Upper lobe of left lung (tissue), 4 donors: ENCODE data around the gene DAZAP1.

ENCODE experiments used
- POLR2A ChIP-seq, 4 donors: fragments of 450-650 bp; IDR thresholded peaks; one replicate each; pipeline ENCODE4 v1.5.1; 2016 to 2017; ENCODE audit warnings: antibody characterized with exemption in 4 of 4, mild to moderate bottlenecking in 2 of 4
- POLR2AphosphoS5 ChIP-seq, 2 donors: sonication (generic); formaldehyde crosslinking; IDR thresholded peaks; one replicate each; pipeline ENCODE4 v1.5.1; 2017; ENCODE audit warnings: antibody characterized with exemption in 2 of 2
- TF ChIP-seq, protein P1 (sequence below), 6 experiments: fragments of 450-650 bp in 4 of 6; fragments of 200-600 bp in 2 of 6; sonication (generic) in 2 of 6; IDR thresholded peaks; one replicate each; pipeline ENCODE4 v1.5.1; 2016 to 2019; ENCODE audit warnings: antibody characterized with exemption in 6 of 6

DNA sequence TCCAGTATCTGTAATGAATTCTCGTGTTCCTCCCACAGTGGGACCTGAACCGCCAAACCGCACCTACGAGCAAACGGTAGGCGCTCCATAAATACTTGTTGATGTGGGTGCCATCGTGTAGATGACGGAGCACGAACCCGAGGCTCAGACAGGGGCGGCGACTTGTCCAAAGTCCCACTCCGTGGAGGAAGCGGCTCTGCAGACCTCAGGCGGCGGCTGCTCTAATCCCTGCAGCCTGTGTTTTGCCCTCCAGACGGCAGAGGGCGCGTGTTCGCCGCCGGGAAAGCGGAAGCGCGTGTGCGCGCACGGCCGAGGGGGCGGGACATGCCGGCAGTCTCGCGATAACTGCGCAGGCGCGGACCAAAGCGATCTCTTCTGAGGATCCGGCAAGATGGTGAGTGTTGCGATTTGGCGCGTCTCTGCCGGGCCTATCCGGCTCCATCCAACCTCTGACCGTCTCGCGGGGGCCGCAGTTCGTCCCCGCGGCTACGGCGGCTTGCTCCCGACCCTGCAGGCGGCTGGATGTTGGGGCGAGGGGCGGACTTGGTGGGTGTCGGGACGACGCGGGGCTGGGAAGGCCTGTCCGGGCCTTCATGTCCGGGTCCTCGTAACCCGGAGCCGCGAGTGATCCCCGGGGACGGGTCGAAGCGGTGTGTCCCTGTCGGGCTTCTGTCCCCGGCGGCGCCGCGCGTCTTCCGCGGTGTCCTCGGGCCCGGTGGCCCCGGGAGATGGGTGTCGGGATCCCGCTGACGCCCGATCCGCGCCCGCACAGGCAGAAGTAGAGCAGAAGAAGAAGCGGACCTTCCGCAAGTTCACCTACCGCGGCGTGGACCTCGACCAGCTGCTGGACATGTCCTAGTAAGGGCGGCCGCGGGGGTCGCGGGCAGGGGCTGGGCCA lies 30.9 kb downstream of the DAZAP1 start, which contains the start of gene RPS15:
- TF ChIP-seq, protein P1, sequence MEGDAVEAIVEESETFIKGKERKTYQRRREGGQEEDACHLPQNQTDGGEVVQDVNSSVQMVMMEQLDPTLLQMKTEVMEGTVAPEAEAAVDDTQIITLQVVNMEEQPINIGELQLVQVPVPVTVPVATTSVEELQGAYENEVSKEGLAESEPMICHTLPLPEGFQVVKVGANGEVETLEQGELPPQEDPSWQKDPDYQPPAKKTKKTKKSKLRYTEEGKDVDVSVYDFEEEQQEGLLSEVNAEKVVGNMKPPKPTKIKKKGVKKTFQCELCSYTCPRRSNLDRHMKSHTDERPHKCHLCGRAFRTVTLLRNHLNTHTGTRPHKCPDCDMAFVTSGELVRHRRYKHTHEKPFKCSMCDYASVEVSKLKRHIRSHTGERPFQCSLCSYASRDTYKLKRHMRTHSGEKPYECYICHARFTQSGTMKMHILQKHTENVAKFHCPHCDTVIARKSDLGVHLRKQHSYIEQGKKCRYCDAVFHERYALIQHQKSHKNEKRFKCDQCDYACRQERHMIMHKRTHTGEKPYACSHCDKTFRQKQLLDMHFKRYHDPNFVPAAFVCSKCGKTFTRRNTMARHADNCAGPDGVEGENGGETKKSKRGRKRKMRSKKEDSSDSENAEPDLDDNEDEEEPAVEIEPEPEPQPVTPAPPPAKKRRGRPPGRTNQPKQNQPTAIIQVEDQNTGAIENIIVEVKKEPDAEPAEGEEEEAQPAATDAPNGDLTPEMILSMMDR (IDR thresholded peaks at IDR 0.05): peak; percentile 89 to 99 (median 98)
- TF ChIP-seq POLR2A (IDR thresholded peaks at IDR 0.05) (peak; percentile 58 to 95 (median 82)), POLR2AphosphoS5 (IDR thresholded peaks at IDR 0.05) (peak; percentile 95 to 98)
